Retina (tissue), 1 donor: ENCODE results near the gene USP12.
"Not testable (repeated sequence)": the region's sequence is repeated elsewhere in the genome, so short reads cannot be mapped to it uniquely, and the experiment has no call there.

ENCODE experiments used
- DNase-seq: peaks from one replicate; pipeline ENCODE4 v3.0.0-alpha.2; 2016

The USP12 gene, protein sequence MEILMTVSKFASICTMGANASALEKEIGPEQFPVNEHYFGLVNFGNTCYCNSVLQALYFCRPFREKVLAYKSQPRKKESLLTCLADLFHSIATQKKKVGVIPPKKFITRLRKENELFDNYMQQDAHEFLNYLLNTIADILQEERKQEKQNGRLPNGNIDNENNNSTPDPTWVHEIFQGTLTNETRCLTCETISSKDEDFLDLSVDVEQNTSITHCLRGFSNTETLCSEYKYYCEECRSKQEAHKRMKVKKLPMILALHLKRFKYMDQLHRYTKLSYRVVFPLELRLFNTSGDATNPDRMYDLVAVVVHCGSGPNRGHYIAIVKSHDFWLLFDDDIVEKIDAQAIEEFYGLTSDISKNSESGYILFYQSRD

DNA sequence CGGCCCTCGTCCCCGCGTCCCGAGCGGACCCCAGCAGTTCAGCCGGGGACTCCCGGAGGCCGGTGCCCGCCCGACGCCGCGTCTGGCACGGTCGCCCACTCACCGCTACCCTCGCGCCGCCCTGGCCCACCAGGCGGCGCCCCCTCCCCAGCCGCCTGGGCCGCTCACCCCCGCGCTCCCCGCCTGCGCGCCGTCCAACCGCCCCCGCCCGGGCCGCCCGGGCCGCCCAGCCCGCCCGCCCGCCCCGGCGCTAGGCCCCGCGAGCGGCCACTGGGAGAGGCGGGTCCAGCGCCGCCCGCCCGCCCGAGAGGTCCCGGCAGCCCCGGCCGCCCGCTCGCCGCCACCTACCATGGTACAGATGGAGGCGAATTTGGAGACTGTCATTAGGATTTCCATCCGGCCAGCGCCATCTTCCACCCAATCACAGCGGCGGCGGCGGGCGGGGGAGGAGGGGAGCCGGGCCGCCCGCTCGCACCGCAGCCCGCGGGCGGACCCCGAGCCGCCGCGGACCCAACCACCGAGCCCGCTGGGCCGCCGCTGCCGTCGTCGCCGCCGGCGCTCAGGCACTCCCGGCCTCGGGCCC is at the start of gene USP12:
TSS of gene USP12 (minus strand) at position 568 of the 583 bp plus-strand sequence. CDS start at position 396, 172 bp downstream.
- peak; percentile 53 for DNase-seq

DNA sequence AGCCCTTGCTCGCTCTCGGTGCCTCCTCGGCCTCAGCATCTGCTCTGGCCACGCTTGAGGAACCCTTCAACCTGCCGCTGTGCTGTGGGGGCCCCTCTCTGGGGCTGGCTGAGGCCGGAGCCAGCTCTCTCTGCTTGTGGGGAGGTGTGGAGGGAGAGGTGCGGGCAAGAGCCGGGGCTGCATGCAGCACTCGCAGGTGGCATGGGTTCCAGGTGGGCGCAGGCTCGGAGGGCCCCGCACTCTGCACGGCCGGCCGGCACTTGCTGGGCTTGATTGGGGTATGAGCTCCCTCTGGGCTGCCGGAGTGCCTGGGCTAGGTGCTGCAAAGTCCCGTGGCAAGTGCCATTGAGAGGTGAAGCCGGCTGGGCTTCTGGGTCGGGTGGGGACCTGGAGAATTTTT is 48.0 kb upstream of the USP12 start:
- DNase-seq = no peak

DNA sequence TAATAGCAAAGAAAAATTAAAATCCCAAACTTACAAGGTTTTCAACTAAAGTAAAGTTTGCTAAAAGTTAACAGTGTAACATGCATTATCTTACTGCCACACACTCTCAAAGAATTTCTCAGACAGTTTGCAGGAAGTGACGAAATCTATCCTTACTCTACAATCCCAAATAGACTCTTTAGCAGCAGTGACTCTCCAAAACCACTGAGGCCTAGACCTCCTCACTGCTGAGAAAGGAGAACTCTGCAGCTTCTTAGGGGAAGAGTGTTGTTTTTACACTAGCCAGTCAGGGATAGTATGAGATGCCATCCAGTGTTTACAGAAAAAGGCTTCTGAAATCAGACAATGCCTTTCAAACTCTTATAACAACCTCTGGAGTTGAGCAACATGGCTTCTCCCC is 47.2 kb upstream of the USP12 start:
- DNase-seq = not testable (repeated sequence)

DNA sequence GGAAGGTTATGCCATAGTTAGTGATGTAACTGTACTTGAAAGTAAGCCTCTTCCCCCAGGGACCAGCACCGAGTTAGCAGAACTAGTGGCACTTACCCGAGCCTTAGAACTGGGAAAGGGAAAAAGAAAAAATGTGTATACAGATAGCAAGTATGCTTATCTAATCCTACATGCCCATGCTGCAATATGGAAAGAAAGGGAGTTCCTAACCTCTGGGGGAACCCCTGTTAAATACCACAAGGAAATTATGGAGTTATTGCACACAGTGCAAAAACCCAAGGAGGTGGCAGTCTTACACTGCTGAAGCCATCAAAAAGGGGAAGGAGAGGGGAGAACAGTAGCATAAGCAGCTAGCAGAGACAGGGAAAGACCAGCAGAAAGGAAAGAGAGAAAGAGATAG is 46.2 kb upstream of the USP12 start:
- DNase-seq = not testable (repeated sequence)

DNA sequence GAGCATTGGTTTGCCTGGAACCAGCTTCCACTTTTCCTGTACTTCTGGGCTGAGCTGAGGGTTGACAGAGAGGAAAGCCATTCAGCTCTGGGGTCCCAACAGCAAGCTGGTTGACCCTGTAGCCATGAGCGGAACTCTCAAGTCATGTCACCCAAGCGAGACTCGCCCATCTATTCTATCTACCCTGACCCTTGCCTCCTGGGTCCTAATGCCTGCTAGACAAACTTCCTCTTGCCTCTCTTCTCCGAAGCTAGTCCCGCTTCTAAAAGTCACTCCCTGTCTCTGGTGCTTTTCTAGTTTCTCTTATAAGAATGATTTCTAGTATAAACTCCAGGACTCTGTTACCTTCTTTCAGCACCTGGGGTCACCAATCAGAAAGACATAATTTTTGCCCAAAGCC is 41.8 kb upstream of the USP12 start:
- not testable (repeated sequence) for DNase-seq

DNA sequence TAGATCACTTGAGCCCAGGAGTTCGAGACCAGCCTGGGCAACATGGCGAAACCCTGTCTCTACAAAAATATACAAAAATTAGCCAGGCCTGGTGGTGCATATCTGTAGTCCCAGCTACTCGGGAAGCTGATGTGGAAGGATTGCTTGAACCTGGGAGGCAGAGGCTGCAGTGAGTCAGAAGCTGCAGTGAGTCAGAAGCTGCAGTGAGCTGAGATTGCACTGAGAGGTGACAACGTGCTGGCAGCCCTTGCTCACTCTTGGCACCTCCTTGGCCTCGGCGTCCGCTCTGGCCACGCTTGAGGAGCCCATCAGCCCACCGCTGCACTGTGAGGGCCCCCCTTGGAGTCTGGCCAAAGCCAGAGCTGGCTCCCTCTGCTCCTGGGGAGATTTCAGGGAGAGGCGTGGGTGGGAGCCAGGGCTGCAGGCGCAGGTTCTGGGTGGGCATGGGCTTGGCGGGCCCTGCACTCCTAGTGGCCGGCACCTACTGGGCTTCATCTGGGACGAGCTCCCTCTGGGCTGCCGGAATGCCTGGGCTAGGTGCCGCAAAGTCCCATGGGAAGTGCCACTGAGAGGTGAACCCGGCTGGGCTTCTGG is 40.3 kb upstream of the USP12 start:
- no peak for DNase-seq

DNA sequence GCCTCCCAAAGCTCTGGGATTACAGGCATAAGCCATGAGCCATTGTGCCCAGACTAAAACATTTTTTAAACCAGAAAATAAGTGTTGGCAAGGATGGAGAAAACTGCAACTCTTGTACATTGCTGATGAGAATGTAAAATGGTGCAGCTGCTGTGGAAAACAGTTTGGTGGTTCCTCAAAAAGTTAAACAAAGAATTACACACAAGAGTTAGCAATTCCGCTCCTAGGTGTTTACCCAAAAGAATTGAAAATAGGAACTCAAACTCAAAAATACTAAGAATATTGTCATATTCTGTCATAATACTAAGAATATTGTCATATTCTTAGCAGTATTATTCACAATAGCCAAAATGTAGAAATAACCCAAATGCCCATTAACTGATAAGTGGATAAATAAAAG is 39.7 kb upstream of the USP12 start:
- DNase-seq = no peak

DNA sequence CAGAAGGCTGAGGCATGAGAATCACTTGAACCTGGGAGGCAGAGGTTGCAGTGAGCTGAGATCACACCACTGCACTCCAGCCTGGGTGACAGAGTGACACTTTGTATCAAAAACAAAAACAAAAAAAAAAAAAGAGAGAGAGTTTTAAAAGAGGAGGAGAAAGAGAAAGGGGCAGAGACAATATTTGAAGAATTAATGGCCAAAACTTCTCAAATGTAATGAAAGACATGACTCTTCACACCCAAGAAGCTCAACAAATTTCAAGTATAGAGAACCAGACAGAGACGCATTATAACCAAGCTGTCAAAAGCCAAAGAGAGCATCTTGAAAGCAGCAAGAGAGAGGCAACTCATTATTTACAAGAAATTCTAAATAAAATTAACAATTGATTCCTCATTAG is 36.9 kb upstream of the USP12 start:
- no peak for DNase-seq

DNA sequence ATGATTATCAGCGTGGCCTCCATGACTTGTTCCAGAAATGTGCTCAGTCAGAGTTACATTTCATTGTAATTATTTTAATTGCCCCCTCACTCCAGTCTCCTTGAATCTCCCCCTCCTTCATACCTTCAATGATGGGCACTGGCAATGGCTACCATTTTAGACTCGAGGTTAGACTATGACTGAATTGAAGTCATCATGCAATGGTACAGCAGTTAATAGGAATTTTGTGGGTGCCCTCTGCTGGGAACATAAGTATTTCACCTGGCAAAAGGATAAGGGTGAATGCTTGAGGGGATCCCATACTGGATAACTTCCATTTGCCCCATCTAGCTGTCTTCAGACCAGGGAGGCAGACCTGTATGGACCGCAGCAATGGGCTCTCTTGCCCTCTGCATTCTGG is 32.2 kb upstream of the USP12 start:
- DNase-seq = no peak

DNA sequence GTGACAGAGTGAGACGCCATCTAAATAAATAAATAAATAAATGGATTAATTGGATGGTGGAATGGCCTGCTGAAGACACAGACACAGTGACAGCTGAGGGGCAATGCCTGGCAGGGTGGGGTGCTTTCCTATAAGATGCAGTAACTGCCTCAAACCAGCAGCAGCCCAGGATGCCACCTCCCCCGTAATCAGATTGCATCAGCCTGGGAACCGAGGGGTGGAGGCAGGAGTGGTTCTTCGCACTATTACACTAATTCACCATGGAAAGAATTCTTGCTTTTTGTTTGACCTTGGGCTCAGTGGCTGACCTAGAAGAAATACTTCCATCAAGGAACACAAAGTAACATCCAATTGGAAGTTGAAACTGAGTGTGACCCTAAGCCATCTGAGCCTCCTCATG is 31.6 kb upstream of the USP12 start:
- DNase-seq = no peak

DNA sequence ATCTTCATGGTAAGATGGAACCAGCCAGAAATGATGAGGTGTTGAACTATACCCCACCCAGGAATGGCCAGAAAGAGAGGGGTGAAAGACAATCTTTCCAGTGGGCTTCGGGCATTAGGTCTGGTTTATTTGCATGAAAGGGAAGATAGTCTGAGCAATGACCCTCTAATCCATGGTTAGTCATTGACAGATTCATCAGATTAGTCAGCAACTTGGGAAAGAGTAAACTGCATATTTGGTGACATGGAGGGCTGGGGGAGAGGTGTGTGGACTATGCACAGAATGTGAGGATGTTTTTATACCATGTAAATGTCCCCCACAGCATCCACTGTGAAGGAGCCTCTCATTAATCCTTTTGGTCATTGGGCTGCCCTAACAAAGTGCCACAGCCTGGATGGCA is 30.1 kb upstream of the USP12 start:
- no peak for DNase-seq

DNA sequence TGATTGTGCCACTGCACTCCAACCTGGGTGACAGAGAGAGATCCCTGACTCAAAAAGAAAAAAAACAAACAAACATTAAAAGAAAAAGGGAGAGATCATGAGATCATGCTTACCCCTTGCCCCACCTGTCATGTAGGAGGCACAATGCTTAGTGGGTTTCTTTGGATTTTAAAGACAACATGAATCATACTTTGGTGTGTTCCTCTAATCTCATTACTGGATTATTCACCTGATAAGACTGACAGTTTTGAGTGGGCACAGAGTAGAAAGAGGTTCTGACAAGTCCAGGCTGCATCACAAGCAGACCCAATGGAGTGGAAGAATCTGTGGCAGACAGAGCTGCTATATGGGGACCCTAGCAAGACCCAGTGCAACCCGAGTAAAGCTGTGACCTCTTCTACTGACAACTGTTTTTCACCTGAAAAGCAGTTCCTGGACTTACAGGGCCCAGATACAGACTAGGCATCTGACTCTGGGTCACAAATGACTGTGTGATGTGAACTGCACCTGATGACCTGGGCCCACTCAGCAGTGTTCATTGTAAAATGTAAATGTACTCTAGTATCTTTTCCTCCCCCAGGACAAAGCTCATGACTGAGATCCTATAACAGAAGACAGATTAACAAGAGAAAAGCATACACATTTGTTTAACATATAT is 28.9 kb upstream of the USP12 start:
- peak; percentile 18 for DNase-seq

DNA sequence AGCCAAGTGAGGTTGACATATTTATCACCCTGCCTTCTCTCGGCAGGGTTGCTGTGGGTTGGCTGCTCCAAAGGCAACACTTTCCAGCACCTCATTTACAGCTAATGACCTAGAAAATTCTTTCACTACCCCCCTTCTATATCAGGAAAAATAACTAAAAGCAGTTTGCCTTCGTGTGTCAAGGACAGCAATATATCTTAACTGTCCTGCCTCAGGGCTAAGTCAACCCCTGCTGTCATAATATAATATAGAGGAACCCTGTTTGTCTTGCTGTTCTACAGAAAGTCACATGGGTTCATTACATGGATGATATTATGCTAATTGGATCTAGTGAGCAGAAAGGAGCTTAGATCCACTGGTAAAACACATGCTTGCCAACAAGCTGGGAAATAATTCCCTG is 28.1 kb upstream of the USP12 start:
- no peak for DNase-seq

DNA sequence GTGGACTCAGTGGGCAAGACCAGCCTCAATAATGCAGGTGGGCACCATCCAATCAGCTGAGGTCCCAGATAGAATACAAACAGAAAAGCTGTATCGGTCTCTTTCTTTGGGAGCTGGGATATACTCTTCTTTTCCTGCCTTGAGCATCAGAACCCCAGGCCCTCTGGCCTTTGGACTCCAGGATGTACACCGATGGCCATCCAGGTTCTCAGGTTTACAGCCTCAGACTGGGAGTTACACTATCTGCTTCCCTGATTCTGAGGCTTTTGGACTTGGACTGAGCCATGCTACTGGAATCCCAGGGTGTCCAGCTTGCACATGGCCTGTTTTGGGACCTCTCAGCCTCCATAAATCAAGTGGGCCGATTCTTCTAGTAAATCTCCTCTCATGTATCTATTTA is 27.6 kb upstream of the USP12 start:
- no peak for DNase-seq

DNA sequence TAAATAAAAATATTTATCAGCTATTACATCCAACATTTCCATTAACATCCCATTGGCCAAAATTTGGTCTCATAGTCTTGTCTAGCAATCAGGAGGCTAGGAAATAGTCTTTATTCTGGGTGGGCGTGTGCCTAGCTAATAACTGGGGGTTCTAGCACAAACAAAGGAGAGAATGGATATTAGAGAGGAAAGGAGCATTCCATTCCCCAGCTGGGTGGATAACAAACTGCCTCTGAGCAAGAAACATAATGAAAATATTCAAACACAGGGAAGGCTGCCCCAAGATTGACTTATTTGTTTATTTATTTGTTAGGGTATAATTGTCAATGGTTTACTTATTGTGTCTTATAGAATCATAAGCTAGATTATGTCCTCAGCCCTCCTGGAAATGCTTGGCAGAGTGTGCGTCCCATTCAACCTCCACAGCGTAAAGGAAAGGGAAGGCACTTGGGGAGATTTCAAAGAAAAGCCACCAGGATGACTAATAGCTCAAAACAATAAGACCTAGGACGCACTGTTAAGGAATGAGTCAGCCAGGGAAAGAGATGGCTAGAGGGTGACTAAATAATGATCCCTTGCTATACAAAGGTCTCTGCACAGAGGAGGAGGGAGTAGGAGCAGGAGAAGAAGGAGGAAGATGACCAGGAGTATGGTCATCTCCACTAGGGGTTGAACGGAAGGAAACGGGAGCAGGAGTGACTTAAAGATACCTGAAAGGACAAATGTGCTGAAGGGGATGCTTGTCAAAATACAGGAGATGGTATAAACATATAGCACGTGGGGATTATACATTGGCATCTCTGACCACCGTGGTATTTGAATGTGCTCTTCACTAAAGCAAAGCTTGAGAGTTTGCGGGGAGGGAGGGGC is 23.5 kb upstream of the USP12 start:
- DNase-seq = no peak

DNA sequence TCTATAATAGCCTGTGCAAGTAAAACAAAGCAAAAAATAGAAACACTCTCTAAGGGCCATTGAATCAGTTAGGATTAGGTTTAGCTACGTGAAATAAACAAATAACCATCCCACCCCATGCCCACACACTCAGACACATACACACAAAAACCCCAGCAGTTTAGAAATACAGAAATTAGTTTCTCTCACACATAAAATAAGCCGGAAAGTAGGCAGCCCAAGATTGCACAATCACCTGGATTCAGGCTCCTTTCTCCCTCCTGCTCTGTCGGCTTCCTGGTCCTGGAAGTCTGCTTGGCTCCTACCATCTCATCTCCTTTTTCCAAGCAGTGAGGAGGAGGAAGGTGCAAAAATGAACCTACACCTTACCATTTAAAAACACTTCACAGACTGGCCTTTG is 22.6 kb upstream of the USP12 start:
- no peak for DNase-seq

DNA sequence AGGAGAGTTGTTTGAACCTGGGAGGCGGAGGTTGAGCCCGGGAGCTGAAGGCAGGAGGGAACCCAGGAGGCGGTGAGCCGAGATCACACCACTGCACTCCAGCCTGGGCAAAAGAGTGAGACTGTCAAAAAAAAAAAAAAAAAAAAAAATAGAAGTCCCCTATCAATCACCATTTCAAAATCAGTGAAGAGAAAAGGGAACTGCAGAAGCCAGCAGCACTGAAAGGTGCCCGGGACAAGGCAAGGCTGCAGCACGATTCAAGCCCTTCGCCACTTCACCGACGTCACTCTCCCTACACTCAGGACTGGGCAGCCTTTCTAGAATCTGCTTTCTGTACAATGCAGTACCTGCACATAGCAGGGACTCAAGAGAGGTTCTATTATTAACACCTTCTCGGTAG is 21.9 kb upstream of the USP12 start:
- no peak for DNase-seq

DNA sequence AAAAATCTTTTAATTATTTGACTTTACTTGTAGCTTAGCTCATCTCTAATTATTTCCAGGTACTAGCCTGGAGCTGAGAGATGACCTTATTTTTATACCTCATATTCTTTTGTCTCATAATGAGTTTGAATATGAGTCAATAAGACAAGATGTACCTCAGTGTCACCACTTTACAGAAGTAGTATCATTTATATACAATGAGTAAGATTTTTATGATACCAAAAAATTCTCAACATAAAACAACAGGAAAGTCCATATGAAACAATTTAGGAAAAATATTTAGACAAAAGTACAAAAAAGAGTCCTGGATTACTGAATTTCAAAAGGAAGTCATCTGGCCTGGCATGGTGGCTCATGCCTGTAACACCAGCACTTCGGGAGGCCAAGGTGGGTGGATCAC is 21.4 kb upstream of the USP12 start:
- DNase-seq = no peak

DNA sequence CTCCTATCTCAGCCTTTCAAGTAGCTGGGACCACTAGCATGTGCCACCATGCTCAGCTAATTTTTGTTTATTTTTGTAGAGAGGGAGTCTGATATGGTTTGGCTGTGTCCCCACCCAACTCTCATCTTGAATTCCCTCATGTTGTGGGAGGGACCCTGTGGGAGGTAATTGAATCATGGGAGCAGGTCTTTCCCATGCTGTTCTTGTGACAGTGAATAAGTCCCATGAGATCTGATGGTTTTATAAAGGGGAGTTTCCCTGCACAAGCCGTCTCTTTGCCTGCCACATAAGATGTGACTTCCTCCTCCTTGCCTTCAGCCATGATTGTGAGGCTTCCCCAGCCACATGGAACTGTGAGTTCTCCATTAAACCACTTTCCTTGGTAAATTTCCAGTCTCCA is 20.8 kb upstream of the USP12 start:
- not testable (repeated sequence) for DNase-seq

DNA sequence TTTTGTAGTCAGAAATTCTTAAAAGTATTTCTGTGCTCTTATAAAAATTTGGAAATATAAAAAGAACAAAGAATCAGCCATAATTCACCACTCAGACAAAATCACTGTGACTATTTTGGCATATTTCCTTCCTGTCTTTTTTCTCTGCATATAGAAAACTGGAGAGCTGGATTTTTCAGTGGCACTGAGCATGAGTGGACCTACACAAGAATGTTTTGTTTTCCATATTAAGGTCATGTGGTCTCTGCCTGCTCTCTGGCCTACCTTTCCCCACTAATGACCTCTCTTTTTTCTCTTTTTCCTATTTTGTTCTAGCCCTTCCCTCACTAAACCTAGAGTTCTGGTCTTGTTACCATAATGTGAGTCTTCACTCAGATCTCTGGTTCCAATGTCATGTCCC is 17.6 kb upstream of the USP12 start:
- DNase-seq = no peak

DNA sequence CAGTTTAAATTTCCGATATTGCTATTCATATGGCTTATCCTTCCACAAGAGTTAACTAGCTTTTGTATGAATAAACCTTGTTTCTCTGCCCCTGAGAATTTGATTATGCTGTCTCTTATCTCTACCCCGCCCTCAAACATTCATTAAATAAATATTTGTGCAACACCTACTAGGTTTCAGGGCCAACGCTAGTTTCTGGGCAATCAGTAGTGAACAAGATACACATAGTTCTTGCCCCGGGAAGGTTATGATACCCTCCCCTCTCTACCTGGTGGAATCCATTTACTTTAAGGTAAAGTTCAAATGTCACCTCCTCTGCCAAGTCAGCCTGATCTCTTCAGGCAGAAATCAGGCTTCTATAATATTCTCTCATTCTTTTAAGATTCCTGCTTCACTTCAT is 16.6 kb upstream of the USP12 start:
- DNase-seq = no peak

DNA sequence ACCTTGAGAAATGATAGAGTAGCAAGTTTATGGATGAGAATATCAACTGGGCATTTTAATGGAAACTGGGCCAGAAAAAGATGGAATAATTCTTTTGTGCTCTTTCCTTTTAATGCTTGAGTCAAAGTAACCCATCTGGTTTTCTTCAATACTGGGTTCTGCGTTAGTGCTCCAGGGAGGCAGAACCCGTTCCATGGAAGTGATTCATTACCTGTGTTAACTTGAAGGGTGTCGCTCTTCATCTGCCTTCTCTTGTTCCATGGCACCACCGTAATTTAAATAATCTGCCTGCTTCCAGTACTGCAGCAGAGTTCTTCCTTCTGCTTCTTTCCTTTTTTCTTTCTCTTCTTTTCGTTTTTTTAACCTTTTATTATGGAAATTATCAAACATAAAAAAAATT is 14.7 kb upstream of the USP12 start:
- no peak for DNase-seq

DNA sequence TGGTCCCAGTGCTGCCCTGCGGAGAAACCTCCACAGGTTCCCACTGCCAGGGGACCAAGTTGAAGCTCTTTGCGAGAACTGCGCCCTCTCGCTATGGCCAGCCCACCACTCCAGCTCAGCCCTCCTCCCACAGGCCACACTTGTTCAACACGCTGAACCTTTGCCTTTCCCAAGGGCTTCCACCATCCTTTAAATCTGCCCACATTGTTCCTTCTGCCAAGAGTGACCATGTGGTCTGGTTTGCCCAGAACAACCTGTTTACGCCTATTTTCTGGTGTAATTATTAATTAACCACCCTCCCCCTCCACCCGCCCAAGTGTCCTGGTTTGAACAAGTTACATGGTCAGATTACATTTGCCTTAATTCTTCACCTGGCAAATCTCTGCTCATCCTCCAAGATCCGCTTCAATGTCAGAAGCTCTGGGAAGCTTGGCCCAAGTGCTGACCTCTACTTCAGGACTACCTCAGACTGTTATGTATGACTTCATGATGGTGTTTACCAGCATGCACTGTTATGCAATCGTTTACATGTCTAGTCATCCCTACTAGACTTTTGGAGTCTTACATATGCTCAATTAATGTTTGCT is 12.0 kb upstream of the USP12 start:
- DNase-seq = no peak
